ENCODE results near the gene KDM3A. TPM values are rescaled to one million over a fixed set of nuclear protein-coding genes. Genes with fewer than 3 reads are reported as not detected.

KDM3A gene
- total and polyA plus RNA-seq, 2 of the 8 experiments (the other 6 are each of a cell fraction or from before 2014, with no cell fraction given): 15.8 to 29.2 TPM

DNA sequence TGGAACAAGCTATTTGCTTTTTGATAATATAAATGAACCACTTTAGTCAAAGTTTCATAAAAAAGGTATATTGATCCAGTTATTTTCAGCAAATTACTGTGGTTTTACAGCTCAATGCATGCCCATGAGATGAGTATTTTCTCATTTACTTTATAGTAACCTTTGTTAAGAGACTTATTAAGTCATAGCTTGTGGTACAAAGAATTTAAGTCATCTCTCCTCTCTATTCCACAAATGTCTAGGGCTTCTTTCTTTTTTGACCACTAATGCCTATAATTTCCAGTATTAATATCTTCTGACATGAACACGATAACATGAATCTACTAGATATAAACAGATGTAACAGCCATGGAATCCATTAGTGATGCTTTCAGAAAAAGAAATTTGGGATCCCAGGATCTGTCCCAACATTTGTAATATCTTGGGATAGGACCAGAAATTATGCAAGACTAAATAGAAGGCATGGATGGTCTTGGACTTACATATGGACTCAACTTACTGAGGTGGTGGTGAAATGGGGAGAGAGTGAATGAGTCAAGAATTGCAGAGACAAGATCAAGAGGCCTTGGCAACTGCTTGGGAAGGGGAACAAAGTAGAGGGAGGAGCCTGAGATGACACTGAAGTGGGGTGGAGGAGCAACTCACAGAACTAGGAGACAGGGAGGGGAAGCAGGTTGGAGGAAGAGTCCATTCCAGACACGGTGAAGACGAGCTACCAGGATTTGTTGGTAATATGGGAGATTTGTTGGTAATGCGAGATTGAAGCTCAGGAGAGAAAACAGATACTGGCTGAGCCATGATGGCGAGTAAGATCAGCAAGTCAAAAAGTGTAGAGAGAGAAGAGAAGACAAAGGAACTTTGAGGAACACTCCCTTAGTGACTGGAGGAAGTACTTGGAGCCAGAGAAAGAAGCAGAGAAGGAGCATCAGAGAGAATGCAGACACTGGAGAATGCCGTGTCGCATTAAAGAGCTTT is 42.4 kb upstream of the KDM3A start (continued):
- no peak for TF ChIP-seq CTCF (IDR thresholded peaks at IDR 0.05; ENCODE audit: control extremely low read depth in 1 of 3, insufficient read depth in 1 of 3, low read depth in 1 of 3, low read length in 3 of 3)
- TF ChIP-seq RBBP5 (IDR thresholded peaks at IDR 0.05; ENCODE audit: borderline replicate concordance, low read depth, low read length): no peak
- no peak for TF ChIP-seq SP4 (IDR thresholded peaks at IDR 0.05; ENCODE audit: low read length)
- no peak for TF ChIP-seq SRF (IDR thresholded peaks at IDR 0.05; ENCODE audit: low read depth, low read length)
- no peak for TF ChIP-seq TBP (IDR thresholded peaks at IDR 0.05; ENCODE audit: low read depth, low read length)
- TF ChIP-seq JUN (IDR thresholded peaks at IDR 0.05; ENCODE audit: low read depth, low read length): no peak
- no peak for TF ChIP-seq BRCA1 (IDR thresholded peaks at IDR 0.05; ENCODE audit: low read depth, low read length)
- TF ChIP-seq E2F6 (IDR thresholded peaks at IDR 0.05): no peak
- TF ChIP-seq, protein P1, sequence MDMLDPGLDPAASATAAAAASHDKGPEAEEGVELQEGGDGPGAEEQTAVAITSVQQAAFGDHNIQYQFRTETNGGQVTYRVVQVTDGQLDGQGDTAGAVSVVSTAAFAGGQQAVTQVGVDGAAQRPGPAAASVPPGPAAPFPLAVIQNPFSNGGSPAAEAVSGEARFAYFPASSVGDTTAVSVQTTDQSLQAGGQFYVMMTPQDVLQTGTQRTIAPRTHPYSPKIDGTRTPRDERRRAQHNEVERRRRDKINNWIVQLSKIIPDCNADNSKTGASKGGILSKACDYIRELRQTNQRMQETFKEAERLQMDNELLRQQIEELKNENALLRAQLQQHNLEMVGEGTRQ (IDR thresholded peaks at IDR 0.05; ENCODE audit: low read length): no peak
